ENCODE data around the gene PAQR3.

Gene PAQR3

DNA sequence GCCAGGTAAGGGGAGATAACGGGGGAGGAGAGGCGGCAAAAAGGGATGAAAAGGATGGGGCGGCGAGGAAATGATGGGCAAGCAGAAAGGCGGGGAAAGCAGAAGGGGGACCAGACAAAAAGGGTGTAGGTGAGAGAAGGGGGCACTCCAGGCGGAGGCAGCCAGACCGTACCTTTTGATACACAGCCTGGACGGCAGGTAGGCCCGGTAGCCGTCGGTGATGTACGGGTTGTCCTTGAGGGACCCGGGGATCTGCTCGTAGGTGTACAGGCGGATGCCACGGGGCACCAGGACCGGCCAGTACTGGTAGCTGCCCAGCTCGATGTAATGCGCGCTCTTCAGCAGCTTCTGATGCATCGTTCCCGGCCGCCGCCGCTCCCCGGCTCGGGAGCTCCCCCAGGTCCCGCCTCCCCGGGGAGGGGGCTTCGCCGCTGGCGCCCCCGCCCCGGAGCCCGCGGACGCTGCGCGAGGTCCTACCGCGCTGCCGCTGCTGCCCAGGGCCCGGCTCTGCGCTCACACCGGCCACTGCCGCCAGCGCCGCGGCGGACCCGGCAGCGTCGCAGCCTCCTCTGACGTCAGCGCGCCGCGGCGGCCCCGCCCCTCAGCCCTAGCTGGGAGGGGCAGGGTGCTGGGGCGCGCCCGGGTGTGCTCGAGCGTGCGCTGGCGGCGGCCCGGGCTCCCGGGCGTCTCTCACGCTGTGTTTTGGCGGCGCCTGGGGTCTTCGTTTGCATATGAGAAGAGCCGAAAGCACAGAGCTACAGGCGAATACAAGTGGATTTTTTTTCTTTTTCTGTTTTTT, at the start of gene PAQR3:
TSS of gene PAQR3 (minus strand) at position 571 of the 799 bp plus-strand sequence. CDS start at position 357, 214 bp downstream.
- peak; percentile 95 for ATAC-seq
- TF ChIP-seq SNAI2 (CRISPR knock-in tag; IDR thresholded peaks at IDR 0.05) (no peak), PPARA (CRISPR knock-in tag; IDR thresholded peaks at IDR 0.05; ENCODE audit: borderline replicate concordance) (no peak), ESRRG (CRISPR knock-in tag; IDR thresholded peaks at IDR 0.05) (no peak), ZNF8 (CRISPR knock-in tag; IDR thresholded peaks at IDR 0.05) (peak; percentile 66; the same call in 1 of the 2 replicates), ZFP3 (CRISPR knock-in tag; IDR thresholded peaks at IDR 0.05) (0 out of 2 replicates have a peak, but pooled peaks have one; percentile 65), TSHZ2 (CRISPR knock-in tag; IDR thresholded peaks at IDR 0.05) (peak; percentile 34; the same call in 1 of the 2 replicates), ZC3H10 (CRISPR knock-in tag; IDR thresholded peaks at IDR 0.05) (0 out of 2 replicates have a peak, but pooled peaks have one; percentile 16), ZFP30 (CRISPR knock-in tag; IDR thresholded peaks at IDR 0.05) (0 out of 2 replicates have a peak, but pooled peaks have one; percentile 17), TOX (CRISPR knock-in tag; IDR thresholded peaks at IDR 0.05; ENCODE audit: borderline replicate concordance) (no peak)

GRCh38 chr4:78987683-78988082, 48.4 kb upstream of the PAQR3 start:
- ATAC-seq = no peak

GRCh38 chr4:78984593-78984992, 45.4 kb upstream of the PAQR3 start:
- ATAC-seq = no peak
- TF ChIP-seq ESRRG (CRISPR knock-in tag; IDR thresholded peaks at IDR 0.05) (no peak), PPARA (CRISPR knock-in tag; IDR thresholded peaks at IDR 0.05; ENCODE audit: borderline replicate concordance) (no peak), CSRNP3 (CRISPR knock-in tag; IDR thresholded peaks at IDR 0.05) (no peak), RARB (CRISPR knock-in tag; IDR thresholded peaks at IDR 0.05) (no peak)
- TF ChIP-seq, protein P1, sequence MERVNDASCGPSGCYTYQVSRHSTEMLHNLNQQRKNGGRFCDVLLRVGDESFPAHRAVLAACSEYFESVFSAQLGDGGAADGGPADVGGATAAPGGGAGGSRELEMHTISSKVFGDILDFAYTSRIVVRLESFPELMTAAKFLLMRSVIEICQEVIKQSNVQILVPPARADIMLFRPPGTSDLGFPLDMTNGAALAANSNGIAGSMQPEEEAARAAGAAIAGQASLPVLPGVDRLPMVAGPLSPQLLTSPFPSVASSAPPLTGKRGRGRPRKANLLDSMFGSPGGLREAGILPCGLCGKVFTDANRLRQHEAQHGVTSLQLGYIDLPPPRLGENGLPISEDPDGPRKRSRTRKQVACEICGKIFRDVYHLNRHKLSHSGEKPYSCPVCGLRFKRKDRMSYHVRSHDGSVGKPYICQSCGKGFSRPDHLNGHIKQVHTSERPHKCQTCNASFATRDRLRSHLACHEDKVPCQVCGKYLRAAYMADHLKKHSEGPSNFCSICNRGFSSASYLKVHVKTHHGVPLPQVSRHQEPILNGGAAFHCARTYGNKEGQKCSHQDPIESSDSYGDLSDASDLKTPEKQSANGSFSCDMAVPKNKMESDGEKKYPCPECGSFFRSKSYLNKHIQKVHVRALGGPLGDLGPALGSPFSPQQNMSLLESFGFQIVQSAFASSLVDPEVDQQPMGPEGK (CRISPR knock-in tag; IDR thresholded peaks at IDR 0.05; ENCODE audit: borderline replicate concordance) = no peak

More at GRCh38 chr4:78987683-78988082, 48.4 kb upstream of the PAQR3 start:
- no peak for TF ChIP-seq ISL1 (CRISPR knock-in tag; IDR thresholded peaks at IDR 0.05)
- no peak for TF ChIP-seq ZNF565 (CRISPR knock-in tag; conservative IDR thresholded peaks at IDR 0.05; ENCODE audit: low read depth)
- no peak for TF ChIP-seq ZNF70 (CRISPR knock-in tag; IDR thresholded peaks at IDR 0.05)

GRCh38 chr4:78975865-78976264, 36.6 kb upstream of the PAQR3 start:
- TF ChIP-seq ZNF70 (CRISPR knock-in tag; IDR thresholded peaks at IDR 0.05) (no peak), PPARA (CRISPR knock-in tag; IDR thresholded peaks at IDR 0.05; ENCODE audit: borderline replicate concordance) (no peak), ZFP3 (CRISPR knock-in tag; IDR thresholded peaks at IDR 0.05) (no peak)
- TF ChIP-seq, protein P2, sequence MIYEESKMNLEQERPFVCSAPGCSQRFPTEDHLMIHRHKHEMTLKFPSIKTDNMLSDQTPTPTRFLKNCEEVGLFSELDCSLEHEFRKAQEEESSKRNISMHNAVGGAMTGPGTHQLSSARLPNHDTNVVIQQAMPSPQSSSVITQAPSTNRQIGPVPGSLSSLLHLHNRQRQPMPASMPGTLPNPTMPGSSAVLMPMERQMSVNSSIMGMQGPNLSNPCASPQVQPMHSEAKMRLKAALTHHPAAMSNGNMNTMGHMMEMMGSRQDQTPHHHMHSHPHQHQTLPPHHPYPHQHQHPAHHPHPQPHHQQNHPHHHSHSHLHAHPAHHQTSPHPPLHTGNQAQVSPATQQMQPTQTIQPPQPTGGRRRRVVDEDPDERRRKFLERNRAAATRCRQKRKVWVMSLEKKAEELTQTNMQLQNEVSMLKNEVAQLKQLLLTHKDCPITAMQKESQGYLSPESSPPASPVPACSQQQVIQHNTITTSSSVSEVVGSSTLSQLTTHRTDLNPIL (CRISPR knock-in tag; IDR thresholded peaks at IDR 0.05; ENCODE audit: low read depth) = no peak
- no peak for ATAC-seq

- no peak for ATAC-seq
- TF ChIP-seq SNAI2 (CRISPR knock-in tag; IDR thresholded peaks at IDR 0.05) (no peak), CSRNP3 (CRISPR knock-in tag; IDR thresholded peaks at IDR 0.05) (no peak), RARB (CRISPR knock-in tag; IDR thresholded peaks at IDR 0.05) (no peak), ZNF8 (CRISPR knock-in tag; IDR thresholded peaks at IDR 0.05) (no peak), ISL1 (CRISPR knock-in tag; IDR thresholded peaks at IDR 0.05) (no peak), OSR1 (CRISPR knock-in tag; IDR thresholded peaks at IDR 0.05) (no peak), ZC3H10 (CRISPR knock-in tag; IDR thresholded peaks at IDR 0.05) (no peak), ARNTL (CRISPR knock-in tag; IDR thresholded peaks at IDR 0.05; ENCODE audit: borderline replicate concordance, low read depth) (no peak)
- TF ChIP-seq, protein P3, sequence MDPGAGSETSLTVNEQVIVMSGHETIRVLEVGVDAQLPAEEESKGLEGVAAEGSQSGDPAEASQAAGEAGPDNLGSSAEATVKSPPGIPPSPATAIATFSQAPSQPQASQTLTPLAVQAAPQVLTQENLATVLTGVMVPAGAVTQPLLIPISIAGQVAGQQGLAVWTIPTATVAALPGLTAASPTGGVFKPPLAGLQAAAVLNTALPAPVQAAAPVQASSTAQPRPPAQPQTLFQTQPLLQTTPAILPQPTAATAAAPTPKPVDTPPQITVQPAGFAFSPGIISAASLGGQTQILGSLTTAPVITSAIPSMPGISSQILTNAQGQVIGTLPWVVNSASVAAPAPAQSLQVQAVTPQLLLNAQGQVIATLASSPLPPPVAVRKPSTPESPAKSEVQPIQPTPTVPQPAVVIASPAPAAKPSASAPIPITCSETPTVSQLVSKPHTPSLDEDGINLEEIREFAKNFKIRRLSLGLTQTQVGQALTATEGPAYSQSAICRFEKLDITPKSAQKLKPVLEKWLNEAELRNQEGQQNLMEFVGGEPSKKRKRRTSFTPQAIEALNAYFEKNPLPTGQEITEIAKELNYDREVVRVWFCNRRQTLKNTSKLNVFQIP (CRISPR knock-in tag; IDR thresholded peaks at IDR 0.05; ENCODE audit: borderline replicate concordance, low read depth) = no peak
These were observed 32.5 kb upstream of the PAQR3 start for GRCh38 chr4:78971776-78972175.

All from SK-N-SH treated with all-trans-retinoic acid at 6 μM for 48 hours (cell line).